K562 (cell line): Measurements from ENCODE around the gene USP48. TPM values are rescaled to one million over a fixed set of nuclear protein-coding genes. Genes with fewer than 3 reads are reported as not detected.

Experiments
- ARNT ChIP-seq, 2 experiments: fragments of 450-650 bp; IDR thresholded peaks; 2 replicates each; pipeline ENCODE4 v1.6.1; 2016; ENCODE audit warnings: mild to moderate bottlenecking in 1 of 2
- CBFA2T2 ChIP-seq: fragments of 450-650 bp; conservative IDR thresholded peaks from 2 replicates; pipeline ENCODE4 v1.6.1; 2017; ENCODE audit warnings: mild to moderate bottlenecking
- CBX3 ChIP-seq, 2 experiments: IDR thresholded peaks; 1 replicate in 1 of 2; 2 replicates in 1 of 2; pipeline ENCODE4 v1.6.1; 2012; ENCODE audit warnings: inconsistent platforms in 2 of 2, low read length in 2 of 2, borderline replicate concordance in 1 of 2, control low read depth in 1 of 2
- FOXK2 ChIP-seq, 2 experiments: fragments of 450-650 bp; IDR thresholded peaks in 1 of 2; conservative IDR thresholded peaks in 1 of 2; 2 replicates each; pipeline ENCODE4 v1.6.1; 2016; ENCODE audit warnings: low read depth in 2 of 2, mild to moderate bottlenecking in 1 of 2
- KDM1A ChIP-seq, 2 experiments: fragments of 450-650 bp; IDR thresholded peaks; 2 replicates each; pipeline ENCODE4 v1.6.1; 2016; ENCODE audit warnings: mild to moderate bottlenecking in 2 of 2
- OTX1 ChIP-seq: fragments of 450-650 bp; formaldehyde crosslinking; IDR thresholded peaks from 2 replicates; pipeline ENCODE4 v1.4.0; 2022; ENCODE audit warnings: mild to moderate bottlenecking
- POLR2G ChIP-seq: fragments of 200-400 bp; formaldehyde crosslinking; IDR thresholded peaks from 2 replicates; pipeline ENCODE4 v1.6.1; 2017; ENCODE audit warnings: low read depth, mild to moderate bottlenecking, antibody characterized with exemption, low read length, moderate library complexity
- ZBTB7A ChIP-seq: IDR thresholded peaks from 2 replicates; pipeline ENCODE4 v1.6.1; 2011; ENCODE audit warnings: low read depth, mild to moderate bottlenecking, low read length, moderate library complexity, borderline replicate concordance; ENCODE audit not compliant: control insufficient read depth
- polyA plus RNA-seq, 8 experiments: library from polyadenylated mRNA; depleted of rRNA in 4 of 8; stranded (reverse) in 5 of 8; unstranded in 3 of 8; fragments of >200 nt; fragmentation: Nextera tagmentation in 2 of 8; fragmentation: Illumina TruSeq in 1 of 8; extraction: Ambion mirVana in 2 of 8; extraction: Trizol in 1 of 8; gene quantifications; 2 replicates each; pipeline versions ENCODE4 v1.2.1 to v1.2.3, GENCODE V29; 2011 to 2014; ENCODE audit warnings: inconsistent platforms in 1 of 8, missing spikeins in 1 of 8
- total RNA-seq, 7 experiments: library from RNA; depleted of rRNA in 6 of 7; stranded (reverse); fragments of >200 nt in 6 of 7; fragmentation: Illumina TruSeq in 2 of 7; extraction: Trizol in 2 of 7; gene quantifications; 2 replicates each; pipeline versions ENCODE4 v1.2.1 to v1.2.3, GENCODE V29; 2011 to 2021; ENCODE audit warnings: low replicate concordance in 1 of 7
- TF ChIP-seq, protein P1 (sequence below), 2 experiments: fragments of 450-650 bp; formaldehyde crosslinking in 1 of 2; IDR thresholded peaks; 2 replicates each; pipeline versions ENCODE4 v1.4.0 to v1.6.1; 2014 to 2020; ENCODE audit warnings: mild to moderate bottlenecking in 2 of 2, borderline replicate concordance in 1 of 2, low read depth in 1 of 2
- TF ChIP-seq, protein P2 (sequence below): fragments of 450-650 bp; IDR thresholded peaks from 2 replicates; pipeline ENCODE4 v1.7.1; 2018; ENCODE audit warnings: mild to moderate bottlenecking, low read depth; ENCODE audit not compliant: partially characterized antibody
- TF ChIP-seq, protein P3 (sequence below): fragments of 450-650 bp; IDR thresholded peaks from 2 replicates; pipeline ENCODE4 v1.6.1; 2018; ENCODE audit warnings: mild to moderate bottlenecking, low read depth; ENCODE audit not compliant: partially characterized antibody
- TF ChIP-seq, protein P4 (sequence below): fragments of 450-650 bp; IDR thresholded peaks from 2 replicates; pipeline ENCODE4 v1.6.1; 2016; ENCODE audit warnings: borderline replicate concordance

USP48 gene
- total and polyA plus RNA-seq, 9 of the 15 experiments (the other 6 are each of a cell fraction or from before 2014, with no cell fraction given), result 23.3 to 123 (median 106) TPM

DNA sequence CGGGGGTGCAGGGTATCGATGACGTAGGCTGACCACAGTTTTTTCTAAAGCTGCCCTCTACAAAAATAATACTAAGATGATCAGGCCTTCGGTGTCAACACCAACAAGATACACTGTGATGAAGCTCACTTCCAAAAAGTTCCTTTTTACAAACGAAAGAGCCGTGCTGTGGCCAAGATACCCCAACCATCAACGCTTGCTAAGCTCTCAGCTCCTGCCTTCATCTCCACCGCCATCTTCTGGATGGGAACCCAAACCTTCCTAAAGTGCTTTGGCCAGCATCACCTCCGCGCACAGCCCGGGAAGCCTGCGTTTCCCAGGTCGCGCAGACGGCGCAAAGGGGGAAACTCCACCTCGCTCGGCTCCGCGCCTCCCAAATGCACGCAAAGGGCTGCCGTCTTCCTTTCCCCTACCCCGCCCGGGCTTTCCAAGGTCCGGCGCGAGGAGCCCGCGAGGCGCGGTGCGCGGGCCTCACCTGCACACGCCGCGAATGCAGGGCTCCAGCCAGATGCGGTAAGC is 541 bp downstream of the USP48 start (continued):
- no peak for TF ChIP-seq CBX3 (IDR thresholded peaks at IDR 0.05; ENCODE audit: borderline replicate concordance in 1 of 2, low read length in 2 of 2)
- TF ChIP-seq, protein P1, sequence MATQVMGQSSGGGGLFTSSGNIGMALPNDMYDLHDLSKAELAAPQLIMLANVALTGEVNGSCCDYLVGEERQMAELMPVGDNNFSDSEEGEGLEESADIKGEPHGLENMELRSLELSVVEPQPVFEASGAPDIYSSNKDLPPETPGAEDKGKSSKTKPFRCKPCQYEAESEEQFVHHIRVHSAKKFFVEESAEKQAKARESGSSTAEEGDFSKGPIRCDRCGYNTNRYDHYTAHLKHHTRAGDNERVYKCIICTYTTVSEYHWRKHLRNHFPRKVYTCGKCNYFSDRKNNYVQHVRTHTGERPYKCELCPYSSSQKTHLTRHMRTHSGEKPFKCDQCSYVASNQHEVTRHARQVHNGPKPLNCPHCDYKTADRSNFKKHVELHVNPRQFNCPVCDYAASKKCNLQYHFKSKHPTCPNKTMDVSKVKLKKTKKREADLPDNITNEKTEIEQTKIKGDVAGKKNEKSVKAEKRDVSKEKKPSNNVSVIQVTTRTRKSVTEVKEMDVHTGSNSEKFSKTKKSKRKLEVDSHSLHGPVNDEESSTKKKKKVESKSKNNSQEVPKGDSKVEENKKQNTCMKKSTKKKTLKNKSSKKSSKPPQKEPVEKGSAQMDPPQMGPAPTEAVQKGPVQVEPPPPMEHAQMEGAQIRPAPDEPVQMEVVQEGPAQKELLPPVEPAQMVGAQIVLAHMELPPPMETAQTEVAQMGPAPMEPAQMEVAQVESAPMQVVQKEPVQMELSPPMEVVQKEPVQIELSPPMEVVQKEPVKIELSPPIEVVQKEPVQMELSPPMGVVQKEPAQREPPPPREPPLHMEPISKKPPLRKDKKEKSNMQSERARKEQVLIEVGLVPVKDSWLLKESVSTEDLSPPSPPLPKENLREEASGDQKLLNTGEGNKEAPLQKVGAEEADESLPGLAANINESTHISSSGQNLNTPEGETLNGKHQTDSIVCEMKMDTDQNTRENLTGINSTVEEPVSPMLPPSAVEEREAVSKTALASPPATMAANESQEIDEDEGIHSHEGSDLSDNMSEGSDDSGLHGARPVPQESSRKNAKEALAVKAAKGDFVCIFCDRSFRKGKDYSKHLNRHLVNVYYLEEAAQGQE (IDR thresholded peaks at IDR 0.05; ENCODE audit: borderline replicate concordance), result peak; percentile 54; the same call in 1 of the 2 replicates
- TF ChIP-seq, protein P1 (CRISPR knock-in tag; IDR thresholded peaks at IDR 0.05; ENCODE audit: low read depth), result no peak
- TF ChIP-seq, protein P2, sequence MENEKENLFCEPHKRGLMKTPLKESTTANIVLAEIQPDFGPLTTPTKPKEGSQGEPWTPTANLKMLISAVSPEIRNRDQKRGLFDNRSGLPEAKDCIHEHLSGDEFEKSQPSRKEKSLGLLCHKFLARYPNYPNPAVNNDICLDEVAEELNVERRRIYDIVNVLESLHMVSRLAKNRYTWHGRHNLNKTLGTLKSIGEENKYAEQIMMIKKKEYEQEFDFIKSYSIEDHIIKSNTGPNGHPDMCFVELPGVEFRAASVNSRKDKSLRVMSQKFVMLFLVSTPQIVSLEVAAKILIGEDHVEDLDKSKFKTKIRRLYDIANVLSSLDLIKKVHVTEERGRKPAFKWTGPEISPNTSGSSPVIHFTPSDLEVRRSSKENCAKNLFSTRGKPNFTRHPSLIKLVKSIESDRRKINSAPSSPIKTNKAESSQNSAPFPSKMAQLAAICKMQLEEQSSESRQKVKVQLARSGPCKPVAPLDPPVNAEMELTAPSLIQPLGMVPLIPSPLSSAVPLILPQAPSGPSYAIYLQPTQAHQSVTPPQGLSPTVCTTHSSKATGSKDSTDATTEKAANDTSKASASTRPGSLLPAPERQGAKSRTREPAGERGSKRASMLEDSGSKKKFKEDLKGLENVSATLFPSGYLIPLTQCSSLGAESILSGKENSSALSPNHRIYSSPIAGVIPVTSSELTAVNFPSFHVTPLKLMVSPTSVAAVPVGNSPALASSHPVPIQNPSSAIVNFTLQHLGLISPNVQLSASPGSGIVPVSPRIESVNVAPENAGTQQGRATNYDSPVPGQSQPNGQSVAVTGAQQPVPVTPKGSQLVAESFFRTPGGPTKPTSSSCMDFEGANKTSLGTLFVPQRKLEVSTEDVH, result peak; percentile 29
- no peak for TF ChIP-seq OTX1 (CRISPR knock-in tag)
- 0 out of 2 replicates have a peak, but pooled peaks have one; percentile 50 for TF ChIP-seq ZBTB7A
- TF ChIP-seq, protein P3, sequence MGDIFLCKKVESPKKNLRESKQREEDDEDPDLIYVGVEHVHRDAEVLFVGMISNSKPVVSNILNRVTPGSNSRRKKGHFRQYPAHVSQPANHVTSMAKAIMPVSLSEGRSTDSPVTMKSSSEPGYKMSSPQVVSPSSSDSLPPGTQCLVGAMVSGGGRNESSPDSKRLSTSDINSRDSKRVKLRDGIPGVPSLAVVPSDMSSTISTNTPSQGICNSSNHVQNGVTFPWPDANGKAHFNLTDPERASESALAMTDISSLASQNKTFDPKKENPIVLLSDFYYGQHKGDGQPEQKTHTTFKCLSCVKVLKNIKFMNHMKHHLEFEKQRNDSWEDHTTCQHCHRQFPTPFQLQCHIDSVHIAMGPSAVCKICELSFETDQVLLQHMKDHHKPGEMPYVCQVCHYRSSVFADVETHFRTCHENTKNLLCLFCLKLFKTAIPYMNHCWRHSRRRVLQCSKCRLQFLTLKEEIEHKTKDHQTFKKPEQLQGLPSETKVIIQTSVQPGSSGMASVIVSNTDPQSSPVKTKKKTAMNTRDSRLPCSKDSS, result no peak
- TF ChIP-seq, protein P4, sequence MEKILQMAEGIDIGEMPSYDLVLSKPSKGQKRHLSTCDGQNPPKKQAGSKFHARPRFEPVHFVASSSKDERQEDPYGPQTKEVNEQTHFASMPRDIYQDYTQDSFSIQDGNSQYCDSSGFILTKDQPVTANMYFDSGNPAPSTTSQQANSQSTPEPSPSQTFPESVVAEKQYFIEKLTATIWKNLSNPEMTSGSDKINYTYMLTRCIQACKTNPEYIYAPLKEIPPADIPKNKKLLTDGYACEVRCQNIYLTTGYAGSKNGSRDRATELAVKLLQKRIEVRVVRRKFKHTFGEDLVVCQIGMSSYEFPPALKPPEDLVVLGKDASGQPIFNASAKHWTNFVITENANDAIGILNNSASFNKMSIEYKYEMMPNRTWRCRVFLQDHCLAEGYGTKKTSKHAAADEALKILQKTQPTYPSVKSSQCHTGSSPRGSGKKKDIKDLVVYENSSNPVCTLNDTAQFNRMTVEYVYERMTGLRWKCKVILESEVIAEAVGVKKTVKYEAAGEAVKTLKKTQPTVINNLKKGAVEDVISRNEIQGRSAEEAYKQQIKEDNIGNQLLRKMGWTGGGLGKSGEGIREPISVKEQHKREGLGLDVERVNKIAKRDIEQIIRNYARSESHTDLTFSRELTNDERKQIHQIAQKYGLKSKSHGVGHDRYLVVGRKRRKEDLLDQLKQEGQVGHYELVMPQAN, result peak; percentile 78
- TF ChIP-seq POLR2G, result no peak
- no peak for TF ChIP-seq FOXK2 (conservative IDR thresholded peaks at IDR 0.05 in 1 of 2, IDR thresholded peaks at IDR 0.05 in 1 of 2; ENCODE audit: low read depth in 2 of 2)
- TF ChIP-seq KDM1A (IDR thresholded peaks at IDR 0.05), result peak in 1 of 2 experiments; percentile 72; a peak in 2 of 4 replicates
- TF ChIP-seq ARNT (IDR thresholded peaks at IDR 0.05), result 0 out of 4 replicates have a peak, but pooled peaks of 1 of the 2 experiments have one; percentile 47
- no peak for TF ChIP-seq CBFA2T2
